Endothelial cell of umbilical vein (primary cell): ENCODE results near the gene KAZN.

Experiments used
- EZH2 ChIP-seq: IDR thresholded peaks from 2 replicates; pipeline ENCODE4 v1.6.1; 2012; ENCODE audit warnings: borderline replicate concordance, low read depth, mild to moderate bottlenecking, moderate library complexity, low read length, inconsistent platforms; ENCODE audit not compliant: severe bottlenecking
- JUN ChIP-seq: IDR thresholded peaks from 2 replicates; pipeline ENCODE4 v1.6.1; 2011; ENCODE audit warnings: borderline replicate concordance, low read depth; ENCODE audit not compliant: insufficient read length, insufficient read depth
- POLR2A ChIP-seq: IDR thresholded peaks from 2 replicates; pipeline ENCODE4 v1.6.1; 2012; ENCODE audit warnings: low read depth, mild to moderate bottlenecking, control low read depth, low read length
- POLR2AphosphoS5 ChIP-seq: IDR thresholded peaks from 2 replicates; pipeline ENCODE4 v1.6.1; 2012; ENCODE audit warnings: low read depth, mild to moderate bottlenecking, control low read depth, low read length, moderate library complexity; ENCODE audit not compliant: insufficient read depth
- TF ChIP-seq, protein P1 (sequence below), 2 donors: IDR thresholded peaks; 1 replicate in 1 of 2; 2 replicates in 1 of 2; pipeline ENCODE4 v1.5.1; 2011; ENCODE audit warnings: low read length in 2 of 2, mild to moderate bottlenecking in 2 of 2, moderate library complexity in 2 of 2, control low read depth in 1 of 2, inconsistent platforms in 1 of 2, low read depth in 1 of 2; ENCODE audit not compliant: insufficient read depth in 1 of 2; ENCODE audit errors: extremely low read depth in 1 of 2
- TF ChIP-seq, protein P2 (sequence below): IDR thresholded peaks from 2 replicates; pipeline ENCODE4 v1.6.1; 2011; ENCODE audit not compliant: insufficient read depth, insufficient read length

DNA sequence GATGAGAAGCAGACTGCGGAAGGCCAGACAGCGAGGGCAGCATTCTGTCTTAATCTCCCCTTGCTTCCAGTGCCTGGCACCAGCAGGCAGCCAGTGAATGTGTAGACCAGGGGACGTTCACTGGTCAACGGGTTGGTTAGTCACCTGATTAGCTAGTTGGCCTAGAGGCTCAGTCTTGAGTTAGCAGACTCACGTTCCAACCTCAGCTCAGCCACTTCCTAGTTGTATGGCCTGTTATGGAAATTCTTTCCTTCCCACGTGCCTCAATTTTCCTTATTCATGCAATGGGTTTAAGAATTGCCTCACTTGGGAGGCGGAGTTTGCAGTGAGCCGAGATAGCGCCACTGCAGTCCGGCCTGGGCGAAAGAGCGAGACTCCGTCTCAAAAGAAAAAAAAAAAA is 305.4 kb downstream of the KAZN start:
- TF ChIP-seq, protein P1, sequence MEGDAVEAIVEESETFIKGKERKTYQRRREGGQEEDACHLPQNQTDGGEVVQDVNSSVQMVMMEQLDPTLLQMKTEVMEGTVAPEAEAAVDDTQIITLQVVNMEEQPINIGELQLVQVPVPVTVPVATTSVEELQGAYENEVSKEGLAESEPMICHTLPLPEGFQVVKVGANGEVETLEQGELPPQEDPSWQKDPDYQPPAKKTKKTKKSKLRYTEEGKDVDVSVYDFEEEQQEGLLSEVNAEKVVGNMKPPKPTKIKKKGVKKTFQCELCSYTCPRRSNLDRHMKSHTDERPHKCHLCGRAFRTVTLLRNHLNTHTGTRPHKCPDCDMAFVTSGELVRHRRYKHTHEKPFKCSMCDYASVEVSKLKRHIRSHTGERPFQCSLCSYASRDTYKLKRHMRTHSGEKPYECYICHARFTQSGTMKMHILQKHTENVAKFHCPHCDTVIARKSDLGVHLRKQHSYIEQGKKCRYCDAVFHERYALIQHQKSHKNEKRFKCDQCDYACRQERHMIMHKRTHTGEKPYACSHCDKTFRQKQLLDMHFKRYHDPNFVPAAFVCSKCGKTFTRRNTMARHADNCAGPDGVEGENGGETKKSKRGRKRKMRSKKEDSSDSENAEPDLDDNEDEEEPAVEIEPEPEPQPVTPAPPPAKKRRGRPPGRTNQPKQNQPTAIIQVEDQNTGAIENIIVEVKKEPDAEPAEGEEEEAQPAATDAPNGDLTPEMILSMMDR (IDR thresholded peaks at IDR 0.05; ENCODE audit: extremely low read depth in 1 of 2, insufficient read depth in 1 of 2, low read depth in 1 of 2, low read length in 2 of 2), result no peak
- TF ChIP-seq EZH2 (no peak), POLR2AphosphoS5 (no peak), POLR2A (no peak), JUN (no peak)
- TF ChIP-seq, protein P2, sequence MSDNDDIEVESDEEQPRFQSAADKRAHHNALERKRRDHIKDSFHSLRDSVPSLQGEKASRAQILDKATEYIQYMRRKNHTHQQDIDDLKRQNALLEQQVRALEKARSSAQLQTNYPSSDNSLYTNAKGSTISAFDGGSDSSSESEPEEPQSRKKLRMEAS, result no peak
